T-helper 2 cell treated with Interferon-gamma antibody and Interleukin-4, amounts not matched to agents 100 ng/mL and 5 ng/mL, for 36 hours (primary cell): ENCODE data around the gene C3orf22. TPM values are rescaled to one million over a fixed set of nuclear protein-coding genes. Genes with fewer than 3 reads are reported as not detected.
"Not testable (repeated sequence)": the region's sequence is repeated elsewhere in the genome, so short reads cannot be mapped to it uniquely, and the experiment has no call there.

Experiments
- intact Hi-C: fragments of 100-400 bp; cut with micrococcal nuclease; formaldehyde crosslinking; loops from one replicate; pipeline ENCODE4 v1.15.1; 2023
- total RNA-seq: library from RNA; stranded (reverse); gene quantifications from 2 replicates; pipeline ENCODE4 v1.2.3, GENCODE V29; 2022

C3orf22 gene
- total RNA-seq, 1 donor from 2014 or later, result not detected

DNA sequence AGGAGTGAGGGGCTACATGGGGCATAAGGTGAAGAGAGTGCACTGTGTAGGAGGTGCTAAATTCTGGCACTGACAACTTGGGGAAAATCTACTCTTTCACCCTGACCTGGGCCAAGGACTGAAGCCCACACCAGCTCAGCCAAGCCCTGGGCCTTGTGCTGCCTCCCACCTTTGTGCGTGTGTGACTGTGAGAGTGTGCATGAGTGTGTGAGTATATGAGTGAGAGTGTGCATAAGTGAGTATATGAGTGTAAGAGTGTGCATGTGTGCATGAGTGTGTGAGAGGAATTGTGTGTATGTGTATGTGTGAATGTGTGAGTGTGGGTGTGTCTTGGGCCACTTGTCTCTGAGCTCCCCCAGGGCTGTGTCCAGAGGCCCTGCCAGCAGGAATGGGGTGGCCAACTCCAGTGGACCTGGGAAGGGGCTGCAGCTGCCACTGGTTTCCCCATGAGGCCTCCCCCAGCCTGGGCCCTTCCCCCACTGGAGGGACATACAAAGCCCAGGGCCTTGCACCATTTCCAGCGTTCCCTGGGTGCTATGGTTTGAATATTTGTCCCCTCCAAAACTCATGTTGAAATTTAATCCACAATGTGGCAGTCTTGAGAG is 15.2 kb downstream of the C3orf22 start:
- intact Hi-C loops, result no loop called here

DNA sequence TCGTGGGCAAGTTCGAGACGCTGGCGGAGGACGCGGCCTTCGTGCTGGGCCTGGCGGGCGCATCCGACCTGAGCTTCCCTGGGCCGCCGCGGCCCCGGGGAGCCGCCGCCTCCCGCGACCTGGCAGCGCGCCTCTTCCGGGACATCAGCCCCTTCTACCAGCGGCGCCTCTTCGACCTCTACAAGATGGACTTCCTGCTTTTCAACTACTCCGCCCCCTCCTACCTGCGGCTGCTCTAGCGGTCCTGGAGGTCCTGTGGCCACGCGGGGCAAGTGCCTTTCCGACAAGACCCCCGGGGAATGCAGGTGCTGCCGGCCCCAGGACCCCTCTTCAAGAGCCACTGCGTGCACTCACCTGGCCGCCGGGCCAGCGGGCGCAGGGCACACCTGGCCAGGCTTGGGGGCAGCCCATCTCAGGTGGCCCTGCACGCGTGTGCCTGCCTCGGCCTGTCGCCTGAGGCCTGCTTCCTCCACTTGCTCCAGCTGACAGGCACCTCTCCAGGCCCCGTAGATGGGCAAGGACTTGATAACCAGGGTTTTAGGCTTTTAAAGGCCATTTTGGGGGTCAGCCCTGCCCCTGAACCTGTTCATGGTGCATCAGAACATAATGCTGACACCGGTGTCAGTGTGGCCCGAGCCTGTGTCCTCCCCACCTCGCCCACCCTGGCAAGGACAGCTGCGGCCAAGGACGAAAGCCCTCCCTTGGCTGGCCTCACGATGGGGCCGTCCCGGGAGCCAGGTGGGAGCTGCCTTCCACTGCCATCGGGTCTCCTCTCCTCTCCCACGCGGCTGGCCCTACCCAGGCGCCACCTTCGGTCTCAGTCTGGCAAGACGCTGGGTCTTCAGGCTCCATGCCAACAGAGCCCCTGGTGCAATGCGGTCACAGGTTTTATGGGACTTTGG is 16.1 kb downstream of the C3orf22 start:
- intact Hi-C loops, result no loop called here

GRCh38 chr3:126541628-126542339 is 16.9 kb downstream of the C3orf22 start:
- intact Hi-C loops, result no loop called here

- intact Hi-C loops, result no loop called here
Measured at GRCh38 chr3:126540951-126541627, 17.6 kb downstream of the C3orf22 start.

DNA sequence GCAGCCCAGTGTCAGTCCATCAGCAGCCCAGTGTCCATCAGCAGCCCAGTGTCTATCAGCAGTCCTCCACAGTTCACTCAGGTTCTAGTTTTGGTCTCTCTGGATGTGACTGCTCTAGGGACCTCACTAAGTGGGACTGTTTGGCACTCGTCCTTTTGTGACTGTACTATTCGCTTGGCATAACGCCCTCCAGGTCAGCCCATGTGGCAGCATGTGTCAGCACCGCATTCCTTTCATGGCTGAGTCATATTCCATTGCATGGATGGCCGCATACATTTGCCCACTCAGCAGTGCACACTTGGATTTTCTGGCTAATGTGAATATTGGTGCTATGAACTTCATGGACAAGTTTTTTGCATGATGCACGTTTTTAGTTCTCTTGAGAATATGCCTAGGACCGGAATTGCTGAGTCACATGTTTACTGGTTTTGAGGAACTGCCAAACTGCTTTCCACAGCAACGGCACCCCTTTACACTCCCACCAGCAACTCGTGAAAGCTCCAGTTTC is 18.3 kb downstream of the C3orf22 start:
- intact Hi-C loops, result no loop called here

DNA sequence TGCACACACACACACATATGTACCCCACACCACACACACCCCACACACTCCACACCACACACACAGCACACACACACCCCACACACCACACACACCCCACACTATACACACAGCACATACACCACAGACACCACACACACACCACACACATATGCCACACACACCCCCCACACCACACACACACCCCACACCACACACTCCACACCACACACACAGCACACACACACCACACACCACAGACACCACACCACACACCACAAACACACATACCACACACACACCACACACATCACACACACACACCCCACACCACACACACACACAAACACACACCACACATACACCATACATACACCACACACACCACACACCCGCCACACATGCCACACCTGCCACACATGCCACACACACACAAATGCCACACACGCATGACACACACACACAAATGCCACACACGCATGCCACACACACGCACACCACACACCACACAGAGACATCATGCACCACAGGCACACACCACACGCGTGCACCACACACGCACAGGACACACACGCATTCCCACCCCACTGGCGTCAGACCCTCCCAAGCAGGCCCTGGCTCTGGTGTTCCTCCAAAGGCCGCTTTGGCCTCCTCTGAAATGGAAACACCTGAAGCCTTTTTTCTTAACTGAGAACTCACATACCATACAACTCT is 19.0 kb downstream of the C3orf22 start:
- intact Hi-C loops, result no loop called here

DNA sequence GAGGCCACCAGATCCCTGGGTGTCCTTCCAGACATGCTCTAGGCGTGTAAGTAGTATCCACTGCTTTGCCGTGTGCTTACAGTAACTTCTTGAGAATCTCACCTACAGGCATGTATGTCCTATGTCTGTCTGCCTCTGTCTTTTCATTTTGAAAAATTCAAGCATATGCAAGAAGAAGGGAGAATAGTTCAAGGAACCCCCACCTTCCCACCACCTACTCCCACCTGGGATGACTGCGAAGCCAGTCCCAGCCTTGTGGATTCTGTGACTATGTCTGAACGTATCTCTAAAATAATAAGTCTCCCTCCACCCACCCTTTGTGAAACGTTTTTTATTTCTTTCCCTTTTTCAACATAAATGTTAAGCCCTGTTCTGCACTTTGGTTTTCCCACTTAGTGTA is 19.8 kb downstream of the C3orf22 start:
- intact Hi-C loops, result no loop called here

DNA sequence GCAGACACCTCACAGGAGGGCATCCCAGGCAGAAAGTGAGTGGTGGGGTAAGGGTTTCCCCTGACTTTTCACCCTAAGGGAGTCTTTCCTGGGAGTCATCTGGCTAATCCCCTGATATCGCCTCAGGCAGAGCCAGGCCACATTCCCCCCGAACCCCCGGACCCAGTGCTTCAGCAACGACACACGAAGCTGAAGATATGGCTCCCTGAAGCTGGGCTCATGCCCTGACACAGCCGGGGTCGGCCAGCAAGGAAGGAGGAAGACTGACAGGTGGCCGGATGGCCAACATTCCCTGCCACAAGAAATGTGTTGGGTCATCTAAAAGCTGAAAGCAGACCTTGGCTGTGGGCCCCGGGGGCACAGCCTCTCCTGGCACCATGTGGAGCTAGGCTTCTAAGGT is 20.4 kb downstream of the C3orf22 start:
- intact Hi-C loops, result no loop called here

- intact Hi-C loops, result no loop called here
Measured at GRCh38 chr3:126537730-126538281, 20.9 kb downstream of the C3orf22 start.

- intact Hi-C loops, result no loop called here
Measured at GRCh38 chr3:126537116-126537729, 21.5 kb downstream of the C3orf22 start.

DNA sequence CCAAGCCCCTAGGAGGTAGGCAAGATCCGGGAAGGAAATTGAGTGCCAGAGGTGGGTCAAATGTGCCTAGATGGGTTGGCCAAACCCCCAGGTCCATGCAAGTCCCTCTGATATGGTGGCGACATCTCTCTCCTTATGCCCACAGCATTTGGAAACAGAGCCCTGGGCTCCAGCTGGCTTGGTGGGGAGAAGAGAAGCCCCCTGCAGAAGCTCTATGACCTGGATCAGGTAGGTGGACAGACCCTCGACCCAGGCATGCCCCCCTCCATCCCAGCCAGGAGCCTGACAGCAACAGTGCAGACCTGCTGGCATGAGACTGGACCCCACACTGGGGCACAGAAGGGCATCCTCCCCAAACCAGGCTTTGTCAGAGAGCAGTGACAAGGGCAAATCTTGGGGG is 22.6 kb downstream of the C3orf22 start:
- intact Hi-C loops, result no loop called here

DNA sequence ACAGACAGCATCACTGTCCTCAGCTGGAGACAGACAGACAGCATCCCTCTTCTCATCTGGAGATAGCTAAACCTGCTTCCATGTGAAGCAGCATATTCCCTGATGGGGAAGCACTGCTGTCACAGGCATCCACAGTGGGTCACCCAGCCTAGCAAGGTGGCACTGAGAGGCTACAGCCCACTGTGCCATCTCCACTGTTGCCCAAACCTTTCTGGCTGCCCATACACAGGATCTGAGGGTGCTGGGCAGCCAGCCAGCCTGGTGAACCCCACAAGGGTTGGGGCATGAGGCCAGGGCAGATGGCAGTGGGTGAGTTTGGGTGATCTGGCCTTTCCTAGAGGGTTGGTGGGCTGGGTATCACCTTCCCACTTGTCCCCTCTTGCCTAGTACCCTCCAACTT is 23.1 kb downstream of the C3orf22 start:
- intact Hi-C loops, result no loop called here

GRCh38 chr3:126534716-126535115 is 24.0 kb downstream of the C3orf22 start:
- intact Hi-C loops, result not testable (repeated sequence)

DNA sequence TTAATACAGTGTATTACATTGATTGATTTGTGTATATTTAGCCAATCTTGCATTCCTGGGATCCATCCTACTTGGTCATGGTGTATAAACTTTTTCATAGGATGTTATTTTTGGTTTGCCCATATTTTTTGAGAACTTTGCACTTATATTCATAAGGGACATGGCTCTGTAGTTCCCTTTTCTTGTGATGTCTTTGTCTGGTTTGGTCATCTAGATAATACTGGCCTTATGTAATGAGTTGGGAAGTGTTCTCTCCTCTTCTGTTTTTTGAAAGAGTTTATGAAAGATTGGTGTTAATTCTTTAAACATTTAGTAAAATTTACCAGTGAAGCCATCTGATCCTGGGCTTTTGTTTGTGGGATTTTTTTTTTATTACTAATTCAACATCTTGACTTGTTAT is 25.2 kb downstream of the C3orf22 start:
- intact Hi-C loops, result no loop called here

DNA sequence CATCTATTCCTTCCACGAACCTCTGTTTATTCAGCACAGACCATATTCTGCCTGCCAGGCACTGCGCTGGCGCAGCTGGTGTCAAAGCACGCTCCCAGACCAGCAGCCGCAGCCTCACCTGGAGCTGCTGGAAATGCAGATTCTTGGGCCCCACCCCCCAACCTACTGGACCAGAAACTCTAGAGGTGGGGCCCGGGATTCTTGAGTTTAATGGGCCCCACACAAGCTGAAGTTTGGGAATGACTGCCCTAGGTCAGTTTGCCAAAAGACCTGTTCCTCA is 27.7 kb downstream of the C3orf22 start:
- intact Hi-C loops, result no loop called here

GRCh38 chr3:126530171-126531050 is 28.3 kb downstream of the C3orf22 start:
- intact Hi-C loops, result no loop called here

DNA sequence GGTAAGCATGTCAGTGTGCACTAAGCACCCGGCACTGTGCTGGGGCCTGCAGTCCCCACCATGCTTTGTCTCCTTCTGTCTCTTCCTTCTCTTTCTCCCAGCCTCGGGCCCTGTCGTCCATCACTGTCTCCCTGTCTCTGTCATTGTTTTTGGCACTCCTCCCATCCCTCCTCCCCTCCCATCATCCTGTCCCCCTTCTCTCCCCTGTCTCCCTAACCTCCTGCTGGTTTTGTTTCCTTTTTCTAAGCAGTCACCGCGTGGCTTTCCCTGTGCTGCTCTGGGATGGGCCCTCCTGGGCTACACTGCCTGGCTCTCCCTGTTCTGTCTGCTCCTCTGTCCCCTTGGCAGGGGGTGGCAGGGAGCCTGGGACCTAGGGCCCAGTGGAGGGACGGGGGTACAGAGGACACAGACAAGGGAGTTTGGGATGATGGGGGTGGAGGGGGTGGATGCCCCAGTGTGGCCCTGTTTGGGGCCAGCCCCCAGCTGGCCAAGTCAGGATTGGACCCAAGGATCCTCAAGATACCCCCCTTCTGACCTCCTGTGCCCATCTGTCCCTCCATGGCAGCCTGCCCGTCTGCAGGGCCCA is 29.1 kb downstream of the C3orf22 start:
- intact Hi-C loops, result no loop called here

GRCh38 chr3:126528800-126529541 is 29.8 kb downstream of the C3orf22 start:
- intact Hi-C loops, result no loop called here
